A549 treated with ZK216348 at 1 μM for 4 hours (cell line): ENCODE results near the gene BLOC1S6. TPM values are rescaled to one million over a fixed set of nuclear protein-coding genes. Genes with fewer than 3 reads are reported as not detected.

Source experiments
- total RNA-seq: library from RNA; stranded (reverse); fragments of 200-300 nt; extraction: Qiagen RNA extraction; gene quantifications from 5 replicates; pipeline ENCODE4 v1.2.3, GENCODE V29; 2022; ENCODE audit warnings: low read depth

The BLOC1S6 gene, protein sequence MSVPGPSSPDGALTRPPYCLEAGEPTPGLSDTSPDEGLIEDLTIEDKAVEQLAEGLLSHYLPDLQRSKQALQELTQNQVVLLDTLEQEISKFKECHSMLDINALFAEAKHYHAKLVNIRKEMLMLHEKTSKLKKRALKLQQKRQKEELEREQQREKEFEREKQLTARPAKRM
- 10.9 to 26.2 TPM (median 18.5 TPM) in 5 replicates for total RNA-seq

GRCh38 chr15:45587095-45587862 is at the start of gene BLOC1S6:
Gene BLOC1S6 (plus strand): TSS chr15:45587379. CDS start chr15:45587444, 65 bp downstream.

GRCh38 chr15:45634432-45635190 is 47.4 kb downstream of the BLOC1S6 start, which contains the start of gene SQOR:
Gene SQOR (plus strand): TSS chr15:45635029. CDS start chr15:45658924, 23,895 bp downstream.

Other genes starting within 250 kb of the BLOC1S6 start
- gene GATM, start 208.8 kb upstream of the BLOC1S6 start, total RNA-seq, result 1.8 to 4.2 TPM (median 2.2 TPM) in 5 replicates
- 1.5 to 2.4 TPM (median 1.8 TPM) in 5 replicates for gene SLC30A4, start 64.6 kb upstream of the BLOC1S6 start, total RNA-seq
- 75.5 to 83.2 TPM (median 79.2 TPM) in 5 replicates for gene SQOR, start 47.6 kb downstream of the BLOC1S6 start, total RNA-seq